ENCODE data around the gene ESPNL. TPM values are rescaled to one million over a fixed set of nuclear protein-coding genes. Genes with fewer than 3 reads are reported as not detected.

ESPNL gene
- total RNA-seq, 1 donor from 2014 or later, result not detected

DNA sequence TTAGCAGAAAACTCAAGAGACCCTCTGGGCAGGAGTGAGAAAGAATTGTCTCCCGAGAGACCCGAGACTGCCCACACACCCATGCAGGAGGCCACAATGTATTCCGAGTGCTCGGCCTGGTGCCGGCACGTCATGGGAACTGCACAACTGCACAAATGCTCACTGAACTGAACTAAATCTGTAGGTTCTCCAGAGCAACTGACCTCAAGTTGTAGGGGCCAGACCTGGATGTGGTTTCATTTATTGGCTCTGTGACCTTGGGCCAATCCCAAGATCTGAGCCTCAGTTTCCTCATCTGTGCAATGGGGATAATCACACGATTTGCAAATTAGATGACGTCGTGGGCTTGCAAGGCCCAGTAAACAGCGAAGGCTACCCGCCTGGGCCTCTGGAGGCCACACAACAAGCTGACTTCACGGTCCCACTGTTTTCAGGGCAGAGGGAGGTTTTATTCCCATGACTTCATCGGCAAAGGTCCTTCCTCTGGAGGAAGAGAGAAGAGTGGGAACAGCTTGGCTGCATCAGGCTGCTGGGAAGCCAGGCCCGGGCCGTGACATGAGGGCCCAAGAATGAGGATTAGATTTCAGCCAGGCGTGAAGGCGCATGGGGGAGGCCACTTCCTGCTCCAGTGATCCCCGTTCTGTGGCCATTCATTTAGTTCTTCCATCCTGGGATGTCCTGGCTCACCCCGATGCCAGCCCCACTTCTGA is 55.1 kb downstream of the ESPNL start:
- TF ChIP-seq, protein P1, sequence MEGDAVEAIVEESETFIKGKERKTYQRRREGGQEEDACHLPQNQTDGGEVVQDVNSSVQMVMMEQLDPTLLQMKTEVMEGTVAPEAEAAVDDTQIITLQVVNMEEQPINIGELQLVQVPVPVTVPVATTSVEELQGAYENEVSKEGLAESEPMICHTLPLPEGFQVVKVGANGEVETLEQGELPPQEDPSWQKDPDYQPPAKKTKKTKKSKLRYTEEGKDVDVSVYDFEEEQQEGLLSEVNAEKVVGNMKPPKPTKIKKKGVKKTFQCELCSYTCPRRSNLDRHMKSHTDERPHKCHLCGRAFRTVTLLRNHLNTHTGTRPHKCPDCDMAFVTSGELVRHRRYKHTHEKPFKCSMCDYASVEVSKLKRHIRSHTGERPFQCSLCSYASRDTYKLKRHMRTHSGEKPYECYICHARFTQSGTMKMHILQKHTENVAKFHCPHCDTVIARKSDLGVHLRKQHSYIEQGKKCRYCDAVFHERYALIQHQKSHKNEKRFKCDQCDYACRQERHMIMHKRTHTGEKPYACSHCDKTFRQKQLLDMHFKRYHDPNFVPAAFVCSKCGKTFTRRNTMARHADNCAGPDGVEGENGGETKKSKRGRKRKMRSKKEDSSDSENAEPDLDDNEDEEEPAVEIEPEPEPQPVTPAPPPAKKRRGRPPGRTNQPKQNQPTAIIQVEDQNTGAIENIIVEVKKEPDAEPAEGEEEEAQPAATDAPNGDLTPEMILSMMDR (IDR thresholded peaks at IDR 0.05), result no peak
- Mint-ChIP-seq H3K9me3 (ENCODE audit: unreplicated experiment) (peaks cover 4% of the 10 kb centered on the region), H3K4me1 (ENCODE audit: unreplicated experiment) (peaks cover 9% of the 10 kb centered on the region), H3K27ac (ENCODE audit: unreplicated experiment) (no peak overlapping the region), H3K36me3 (ENCODE audit: unreplicated experiment) (no peaks in the 10 kb centered on the region), H3K4me3 (ENCODE audit: unreplicated experiment) (no peak overlapping the region), H3K27me3 (ENCODE audit: unreplicated experiment) (no peaks in the 10 kb centered on the region)
- no peak for DNase-seq (ENCODE audit: extremely low spot score, unreplicated experiment)

DNA sequence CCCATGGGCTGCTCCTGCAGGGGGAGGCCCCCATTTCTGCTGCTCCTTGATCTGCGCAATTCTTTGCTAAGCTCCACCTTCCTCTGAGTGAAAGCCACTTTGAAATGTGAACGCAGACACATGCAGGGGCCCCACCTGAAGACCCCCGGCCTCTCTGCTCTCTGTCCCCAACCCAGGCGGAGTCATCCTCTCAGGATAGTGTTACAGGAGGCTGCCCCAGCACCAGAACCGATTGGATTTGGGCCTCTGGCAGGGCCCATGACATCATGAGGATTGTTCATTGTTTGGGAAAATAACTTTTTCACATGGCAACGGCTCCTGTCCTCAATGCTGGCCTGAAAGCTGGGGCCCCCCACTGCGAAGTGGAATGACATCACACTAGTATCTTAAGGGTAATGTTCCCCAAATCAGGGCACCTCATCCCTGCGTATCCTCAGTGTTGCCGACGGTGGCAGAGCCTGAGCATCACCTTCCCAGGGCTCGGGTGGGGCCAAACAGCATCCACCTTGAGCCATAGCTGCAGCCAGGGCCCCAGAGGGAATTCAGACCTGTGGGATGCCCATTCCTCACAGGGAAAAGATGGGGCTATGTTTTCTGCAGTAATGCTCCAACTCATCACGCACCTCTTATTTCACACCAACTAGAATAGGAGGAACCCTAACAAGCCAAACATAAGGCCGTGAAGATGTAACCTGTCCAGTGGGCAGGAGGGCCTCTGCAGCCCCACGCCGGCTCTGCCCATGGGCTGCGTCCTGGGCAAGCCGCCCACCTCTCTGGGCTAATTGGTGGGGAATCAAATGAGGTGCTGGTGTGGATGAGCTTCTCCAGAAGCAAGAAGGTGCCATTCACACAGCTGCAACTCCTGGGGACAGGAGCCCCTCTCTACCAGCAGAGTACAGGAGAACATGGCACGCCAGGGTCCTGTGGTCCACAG is 55.9 kb downstream of the ESPNL start:
- Mint-ChIP-seq H3K27ac (ENCODE audit: unreplicated experiment) (no peak overlapping the region), H3K9me3 (ENCODE audit: unreplicated experiment) (peaks cover 4% of the 10 kb centered on the region), H3K4me3 (ENCODE audit: unreplicated experiment) (no peak overlapping the region), H3K27me3 (ENCODE audit: unreplicated experiment) (no peaks in the 10 kb centered on the region), H3K4me1 (ENCODE audit: unreplicated experiment) (peaks cover 9% of the 10 kb centered on the region), H3K36me3 (ENCODE audit: unreplicated experiment) (no peaks in the 10 kb centered on the region)
- TF ChIP-seq, protein P1 (IDR thresholded peaks at IDR 0.05), result no peak
- no peak for DNase-seq (ENCODE audit: extremely low spot score, unreplicated experiment)

DNA sequence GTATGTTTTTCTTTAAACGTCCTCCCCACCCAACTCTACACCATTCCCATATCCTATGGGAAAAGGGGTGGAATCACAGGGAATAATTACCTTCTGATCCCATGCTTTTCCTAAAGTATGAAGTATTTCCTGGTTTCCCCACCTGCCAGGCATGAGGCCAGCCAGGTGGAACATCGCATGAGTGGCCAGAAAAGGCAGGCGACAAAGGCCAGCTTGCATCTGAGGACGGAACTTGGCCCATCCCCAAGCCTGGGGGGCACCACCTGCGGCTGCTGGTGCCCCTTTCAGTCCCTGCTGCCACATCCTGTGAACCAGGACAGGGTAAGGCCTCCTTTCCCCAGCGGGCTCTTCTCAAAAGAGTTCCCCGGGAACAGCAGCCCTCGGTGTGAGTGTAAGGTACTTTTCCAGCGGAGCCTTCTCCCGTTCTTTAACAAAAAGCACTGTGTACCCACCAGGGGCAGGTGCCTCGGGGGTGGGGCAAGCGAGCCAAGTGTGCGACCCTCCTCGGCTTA is 57.4 kb downstream of the ESPNL start:
- peaks cover 4% of the 10 kb centered on the region for H3K9me3 Mint-ChIP-seq (ENCODE audit: unreplicated experiment)
- DNase-seq (ENCODE audit: extremely low spot score, unreplicated experiment), result no peak
- H3K4me1 Mint-ChIP-seq (ENCODE audit: unreplicated experiment), result peaks cover 9% of the 10 kb centered on the region
- H3K36me3 Mint-ChIP-seq (ENCODE audit: unreplicated experiment), result no peaks in the 10 kb centered on the region
- TF ChIP-seq, protein P1 (IDR thresholded peaks at IDR 0.05), result no peak
- H3K4me3 Mint-ChIP-seq (ENCODE audit: unreplicated experiment), result no peak overlapping the region
- no peak overlapping the region for H3K27ac Mint-ChIP-seq (ENCODE audit: unreplicated experiment)
- no peaks in the 10 kb centered on the region for H3K27me3 Mint-ChIP-seq (ENCODE audit: unreplicated experiment)

DNA sequence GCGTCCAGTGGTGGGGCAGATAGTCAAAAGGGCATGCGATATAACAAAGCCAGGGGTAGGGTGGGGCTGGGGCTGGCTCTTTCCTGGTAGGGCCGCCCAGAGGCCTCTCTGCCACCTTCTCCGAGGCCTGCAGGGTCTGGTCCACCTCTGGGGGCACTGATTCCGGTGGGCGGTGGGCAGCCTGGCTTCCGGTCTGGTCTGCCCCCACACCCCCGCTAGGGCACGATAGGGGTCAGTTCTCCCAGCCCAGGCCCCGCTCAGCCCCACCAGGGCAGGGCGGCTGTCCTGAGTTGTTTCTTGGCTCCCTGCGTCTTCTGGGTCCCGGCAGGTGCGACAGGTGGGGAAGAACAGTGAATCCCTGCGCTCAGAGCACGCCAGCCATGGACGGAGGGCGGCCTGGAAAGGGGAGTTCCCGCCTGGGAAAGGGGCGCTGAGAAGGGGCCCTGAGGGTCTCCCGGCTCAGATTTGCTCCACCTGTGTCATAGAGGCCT is 57.9 kb downstream of the ESPNL start:
- H3K27me3 Mint-ChIP-seq (ENCODE audit: unreplicated experiment), result no peaks in the 10 kb centered on the region
- no peak overlapping the region for H3K4me3 Mint-ChIP-seq (ENCODE audit: unreplicated experiment)
- H3K9me3 Mint-ChIP-seq (ENCODE audit: unreplicated experiment), result peaks cover 4% of the 10 kb centered on the region
- no peak for DNase-seq (ENCODE audit: extremely low spot score, unreplicated experiment)
- H3K27ac Mint-ChIP-seq (ENCODE audit: unreplicated experiment), result no peak overlapping the region
- TF ChIP-seq, protein P1 (IDR thresholded peaks at IDR 0.05), result no peak
- peaks cover 9% of the 10 kb centered on the region for H3K4me1 Mint-ChIP-seq (ENCODE audit: unreplicated experiment)
- H3K36me3 Mint-ChIP-seq (ENCODE audit: unreplicated experiment), result no peaks in the 10 kb centered on the region
